ENCODE results near the gene UCKL1. TPM values are rescaled to one million over a fixed set of nuclear protein-coding genes. Genes with fewer than 3 reads are reported as not detected.
"Not testable (repeated sequence)": the region's sequence is repeated elsewhere in the genome, so short reads cannot be mapped to it uniquely, and the experiment has no call there.

The UCKL1 gene
- total RNA-seq, 2 experiments from 2014 or later = 41.3 to 46.1 TPM

DNA sequence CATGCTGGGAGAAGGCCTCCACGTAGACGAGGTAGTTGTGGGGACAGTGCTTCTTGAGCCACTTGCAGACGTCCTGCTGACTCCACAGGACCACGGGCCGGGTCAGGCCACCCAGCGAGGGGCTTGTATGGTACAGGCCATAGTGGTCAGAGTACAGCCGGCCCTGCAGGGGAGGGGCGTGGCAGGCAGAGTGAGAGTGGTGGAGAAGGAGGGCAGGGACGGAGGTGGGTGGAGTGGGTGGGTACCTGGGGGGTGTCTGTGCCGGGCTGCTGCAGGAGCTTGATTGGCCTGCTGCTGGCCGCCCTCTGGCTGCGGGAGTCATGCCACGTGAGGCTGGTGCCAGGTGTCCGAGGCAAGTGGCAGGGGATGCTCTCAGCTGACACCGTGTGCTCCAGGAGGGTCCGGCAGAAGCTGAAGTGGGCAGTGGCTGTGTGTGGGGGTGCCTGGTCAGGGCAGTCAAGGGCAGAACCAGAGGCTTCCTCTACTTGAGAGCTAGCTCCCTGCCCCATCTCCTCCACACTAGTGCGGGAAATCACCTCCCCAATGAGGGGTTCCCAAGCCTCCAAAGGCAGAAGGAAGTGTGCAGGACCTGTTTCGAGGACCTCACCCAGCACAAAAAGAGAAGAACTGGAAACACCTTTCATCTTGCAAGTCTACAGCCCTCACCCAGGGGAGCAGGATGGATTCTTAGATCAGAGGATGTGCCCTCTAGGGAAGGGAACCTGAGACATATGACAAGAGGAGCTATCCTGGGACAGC lies 20.9 kb upstream of the UCKL1 start:
- Histone ChIP-seq H3K36me3 (ENCODE audit: insufficient read depth, low read length) (peaks cover 13% of the 10 kb centered on the region), H3K4me3 (ENCODE audit: low read length) (peak overlapping the region; percentile 78), H3K27ac (ENCODE audit: low read depth in 1 of 2, low read length in 2 of 2) (peak overlapping the region; percentile 56 to 73), H3K27me3 (ENCODE audit: control insufficient read depth in 1 of 2, insufficient read depth in 2 of 2, low read length in 2 of 2) (no peaks in the 10 kb centered on the region), H3K4me1 (ENCODE audit: insufficient read depth, low read length) (peaks cover 60% of the 10 kb centered on the region), H3K9me3 (ENCODE audit: control insufficient read depth in 1 of 2, insufficient read depth in 1 of 2, low read length in 2 of 2) (no peaks in the 10 kb centered on the region)
- DNase-seq (peak in 2 of 14 experiments; percentile 32 to 34), ATAC-seq (ENCODE audit: poor library complexity) (no peak)
- Mint-ChIP-seq H3K4me1 (ENCODE audit: low read depth) (peaks cover 76% of the 10 kb centered on the region), H3K9me3 (no peaks in the 10 kb centered on the region), H3K27me3 (no peaks in the 10 kb centered on the region), H3K27ac (peak overlapping the region; percentile 89), H3K4me3 (peak overlapping the region; percentile 88), H3K36me3 (ENCODE audit: low read depth) (peaks cover 47% of the 10 kb centered on the region)
- TF ChIP-seq, protein P1, sequence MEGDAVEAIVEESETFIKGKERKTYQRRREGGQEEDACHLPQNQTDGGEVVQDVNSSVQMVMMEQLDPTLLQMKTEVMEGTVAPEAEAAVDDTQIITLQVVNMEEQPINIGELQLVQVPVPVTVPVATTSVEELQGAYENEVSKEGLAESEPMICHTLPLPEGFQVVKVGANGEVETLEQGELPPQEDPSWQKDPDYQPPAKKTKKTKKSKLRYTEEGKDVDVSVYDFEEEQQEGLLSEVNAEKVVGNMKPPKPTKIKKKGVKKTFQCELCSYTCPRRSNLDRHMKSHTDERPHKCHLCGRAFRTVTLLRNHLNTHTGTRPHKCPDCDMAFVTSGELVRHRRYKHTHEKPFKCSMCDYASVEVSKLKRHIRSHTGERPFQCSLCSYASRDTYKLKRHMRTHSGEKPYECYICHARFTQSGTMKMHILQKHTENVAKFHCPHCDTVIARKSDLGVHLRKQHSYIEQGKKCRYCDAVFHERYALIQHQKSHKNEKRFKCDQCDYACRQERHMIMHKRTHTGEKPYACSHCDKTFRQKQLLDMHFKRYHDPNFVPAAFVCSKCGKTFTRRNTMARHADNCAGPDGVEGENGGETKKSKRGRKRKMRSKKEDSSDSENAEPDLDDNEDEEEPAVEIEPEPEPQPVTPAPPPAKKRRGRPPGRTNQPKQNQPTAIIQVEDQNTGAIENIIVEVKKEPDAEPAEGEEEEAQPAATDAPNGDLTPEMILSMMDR (IDR thresholded peaks at IDR 0.05) = no peak
- intact Hi-C loops (cut with DNase I, micrococcal nuclease) = loop anchor here (5.0 to 10.0 kb wide), 5 partner anchors 192 to 540 kb away; partner anchors contain the start of genes ARFRP1 (in 2 of the 2), ZGPAT (in 2 of the 2) and PTK6 (in 1 of the 2)
- POLR2A ChIA-PET = interaction anchor here (0.5 to 1.5 kb wide), 4 partner anchors 21 to 113 kb away, joined by 3 to 5 read pairs (median 3); partner anchors contain the start of gene UCKL1
- CTCF ChIA-PET = interaction anchor here (1.0 to 1.7 kb wide), 2 partner anchors 61 to 271 kb away, joined by 3 to 6 read pairs; no protein-coding TSS in a partner anchor

- peak in 1 of 14 experiments; percentile 21 for DNase-seq
- intact Hi-C loops (cut with DNase I, micrococcal nuclease) = loop anchor here (5.0 to 10.0 kb wide), 5 partner anchors 192 to 539 kb away; partner anchors contain the start of genes ARFRP1 (in 2 of the 2), ZGPAT (in 2 of the 2) and PTK6 (in 1 of the 2)
- H3K27me3 Mint-ChIP-seq; H3K9me3 ChIP-seq (ENCODE audit: control insufficient read depth in 1 of 2, insufficient read depth in 1 of 2, low read length in 2 of 2); H3K27me3 ChIP-seq (ENCODE audit: control insufficient read depth in 1 of 2, insufficient read depth in 2 of 2, low read length in 2 of 2); CTCF ChIA-PET; H3K9me3 Mint-ChIP-seq; H3K27ac ChIP-seq (ENCODE audit: low read depth in 1 of 2, low read length in 2 of 2); ATAC-seq (ENCODE audit: poor library complexity); H3K4me3 ChIP-seq (ENCODE audit: low read length): not testable (repeated sequence)
- POLR2A ChIA-PET = interaction anchor here (1.5 kb wide), 1 partner anchor 20 kb away, joined by 5 read pairs; the partner anchor contains the start of gene UCKL1
- Mint-ChIP-seq H3K36me3 (ENCODE audit: low read depth) (peaks cover 42% of the 10 kb centered on the region), H3K4me1 (ENCODE audit: low read depth) (peaks cover 72% of the 10 kb centered on the region), H3K4me3 (peak overlapping the region; percentile 63), H3K27ac (peak overlapping the region; percentile 89)
- H3K36me3 ChIP-seq (ENCODE audit: insufficient read depth, low read length) = peaks cover 13% of the 10 kb centered on the region
- H3K4me1 ChIP-seq (ENCODE audit: insufficient read depth, low read length) = peaks cover 53% of the 10 kb centered on the region
Observed at GRCh38 chr20:63976511-63976910, 20.3 kb upstream of the UCKL1 start.

DNA sequence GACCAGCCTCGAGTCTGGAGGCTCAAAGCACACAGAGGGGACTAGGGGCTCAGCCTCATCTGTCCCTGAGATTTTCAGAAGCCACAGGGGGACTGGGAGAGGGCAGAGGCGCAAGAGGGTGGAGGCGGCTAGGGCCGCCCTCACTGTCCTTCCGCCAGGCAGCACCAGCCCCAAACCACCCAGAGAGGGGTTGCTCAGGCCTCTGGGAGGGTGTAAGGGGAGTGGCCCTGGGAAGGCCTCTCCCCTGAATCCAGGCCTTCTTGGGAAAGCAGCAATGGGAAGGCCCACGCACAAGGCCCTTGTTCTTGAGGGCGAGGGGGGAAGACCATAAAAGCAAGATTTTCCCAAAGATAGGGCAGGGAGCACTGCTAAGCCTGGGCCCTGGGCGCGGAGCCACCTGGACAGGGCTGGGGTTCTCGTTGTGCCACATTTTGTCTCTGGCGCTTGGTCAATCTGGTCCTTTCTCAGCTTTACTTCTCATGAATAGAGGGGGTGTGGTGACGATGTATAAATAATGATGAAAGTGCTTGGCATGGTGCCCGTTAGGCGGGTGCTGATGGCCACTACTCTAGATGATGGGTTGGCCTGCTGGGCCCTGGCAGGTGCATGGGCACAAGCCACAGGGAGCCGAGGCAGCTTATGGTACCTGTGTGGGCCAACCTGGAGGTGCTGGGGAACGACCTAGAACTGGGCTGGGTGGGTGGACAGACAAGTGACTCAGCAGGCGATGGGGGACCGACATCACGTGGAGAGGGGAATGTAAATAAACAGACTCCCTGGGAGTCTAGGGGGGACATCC lies 18.4 kb upstream of the UCKL1 start:
- ChIA-PET CTCF (interaction anchor here (0.6 to 2.1 kb wide), 28 partner anchors 8 to 478 kb away, joined by 3 to 15 read pairs (median 4); partner anchors contain the start of genes ARFRP1, DNAJC5, TPD52L2 and UCKL1), POLR2A (interaction anchor here (1.0 kb wide), 1 partner anchor 88 kb away, joined by 3 read pairs; no protein-coding TSS in a partner anchor)
- no peaks in the 10 kb centered on the region for H3K9me3 Mint-ChIP-seq
- peak overlapping the region; percentile 58 for H3K27ac Mint-ChIP-seq
- Histone ChIP-seq H3K4me3 (ENCODE audit: low read length) (no peak overlapping the region), H3K36me3 (ENCODE audit: insufficient read depth, low read length) (peaks cover 13% of the 10 kb centered on the region), H3K27me3 (ENCODE audit: control insufficient read depth in 1 of 2, insufficient read depth in 2 of 2, low read length in 2 of 2) (no peaks in the 10 kb centered on the region), H3K4me1 (ENCODE audit: insufficient read depth, low read length) (peaks cover 43% of the 10 kb centered on the region), H3K27ac (ENCODE audit: low read depth in 1 of 2, low read length in 2 of 2) (no peak overlapping the region), H3K9me3 (ENCODE audit: control insufficient read depth in 1 of 2, insufficient read depth in 1 of 2, low read length in 2 of 2) (peaks cover 0 to 4% of the 10 kb centered on the region in 2 experiments)
- TF ChIP-seq, protein P1 (IDR thresholded peaks at IDR 0.05) = no peak
- H3K27me3 Mint-ChIP-seq = no peaks in the 10 kb centered on the region
- intact Hi-C loops (cut with DNase I, micrococcal nuclease) = loop anchor here (1.0 to 10.0 kb wide), 9 partner anchors 65 to 537 kb away; partner anchors contain the start of genes ARFRP1 (in 2 of the 2), ZGPAT (in 2 of the 2) and PTK6 (in 1 of the 2)
- peaks cover 23% of the 10 kb centered on the region for H3K36me3 Mint-ChIP-seq (ENCODE audit: low read depth)
- peak in 1 of 14 experiments; percentile 6 for DNase-seq
- peak overlapping the region; percentile 48 for H3K4me3 Mint-ChIP-seq
- H3K4me1 Mint-ChIP-seq (ENCODE audit: low read depth) = peaks cover 55% of the 10 kb centered on the region
- no peak for ATAC-seq (ENCODE audit: poor library complexity)

All from CD4-positive, alpha-beta T cell (primary cell).